H9 (cell line): ENCODE measurements around the gene BAZ1B. TPM values are rescaled to one million over a fixed set of nuclear protein-coding genes. Genes with fewer than 3 reads are reported as not detected.

Experiments used
- DNase-seq: peaks from one replicate; pipeline ENCODE4 v3.0.0-alpha.2; 2017
- H2AFZ ChIP-seq: one replicate; pipeline ENCODE4 v1.6.1; 2013; ENCODE audit warnings: mild to moderate bottlenecking, low read length, control low read depth, moderate library complexity
- H2AK5ac ChIP-seq: 2 replicates; pipeline ENCODE4 v1.6.1; 2013; ENCODE audit warnings: low read length, control low read depth, mixed read lengths; ENCODE audit not compliant: insufficient read length
- H2BK120ac ChIP-seq: one replicate; pipeline ENCODE4 v1.6.1; 2013; ENCODE audit warnings: low read depth, mild to moderate bottlenecking, low read length, control low read depth, inconsistent platforms; ENCODE audit not compliant: poor library complexity, severe bottlenecking
- H2BK12ac ChIP-seq: 2 replicates; pipeline ENCODE4 v1.6.1; 2013; ENCODE audit warnings: low read length, control low read depth, mixed read lengths, low read depth; ENCODE audit not compliant: insufficient read length
- H2BK15ac ChIP-seq: 2 replicates; pipeline ENCODE4 v1.6.1; 2013; ENCODE audit warnings: low read depth, low read length, control low read depth
- H2BK20ac ChIP-seq: one replicate; pipeline ENCODE4 v1.6.1; 2013; ENCODE audit warnings: low read depth, mild to moderate bottlenecking, low read length, control low read depth, inconsistent platforms; ENCODE audit not compliant: poor library complexity, severe bottlenecking
- H2BK5ac ChIP-seq: 2 replicates; pipeline ENCODE4 v1.6.1; 2013; ENCODE audit warnings: low read length, control low read depth, mixed read lengths; ENCODE audit not compliant: insufficient read length
- H3K14ac ChIP-seq: 2 replicates; pipeline ENCODE4 v1.6.1; 2013; ENCODE audit warnings: low read length, control low read depth; ENCODE audit not compliant: insufficient read depth
- H3K18ac ChIP-seq: 2 replicates; pipeline ENCODE4 v1.6.1; 2013; ENCODE audit warnings: low read depth, mild to moderate bottlenecking, mixed read lengths, low read length, control low read depth; ENCODE audit not compliant: insufficient read length
- H3K23ac ChIP-seq: 2 replicates; pipeline ENCODE4 v1.6.1; 2013; ENCODE audit warnings: low read length, control low read depth, mixed read lengths, low read depth; ENCODE audit not compliant: insufficient read length
- H3K23me2 ChIP-seq: 2 replicates; pipeline ENCODE4 v1.6.1; 2013; ENCODE audit warnings: low read depth, mild to moderate bottlenecking, mixed read lengths, low read length, control low read depth; ENCODE audit not compliant: insufficient read length, poor library complexity, severe bottlenecking
- H3K27ac ChIP-seq: 2 replicates; pipeline ENCODE4 v1.5.1; 2013; ENCODE audit warnings: low read length, control low read depth, mixed read lengths, low read depth; ENCODE audit not compliant: insufficient read length
- H3K27me3 ChIP-seq: 2 replicates; pipeline ENCODE4 v1.6.1; 2013; ENCODE audit warnings: low read length, control low read depth, inconsistent platforms; ENCODE audit not compliant: insufficient read depth
- H3K4ac ChIP-seq: 2 replicates; pipeline ENCODE4 v1.6.1; 2013; ENCODE audit warnings: low read depth, mild to moderate bottlenecking, control low read depth, inconsistent platforms, low read length, moderate library complexity
- H3K4me1 ChIP-seq: 2 replicates; pipeline ENCODE4 v1.6.1; 2013; ENCODE audit warnings: low read length, control low read depth, inconsistent platforms; ENCODE audit not compliant: insufficient read depth
- H3K4me2 ChIP-seq: 2 replicates; pipeline ENCODE4 v1.6.1; 2013; ENCODE audit warnings: low read length, control low read depth, mixed read lengths; ENCODE audit not compliant: insufficient read length, insufficient read depth
- H3K56ac ChIP-seq: 2 replicates; pipeline ENCODE4 v1.6.1; 2013; ENCODE audit warnings: low read depth, mild to moderate bottlenecking, mixed read lengths, low read length, control low read depth; ENCODE audit not compliant: insufficient read length
- H3K79me1 ChIP-seq: 2 replicates; pipeline ENCODE4 v1.6.1; 2013; ENCODE audit warnings: low read depth, mild to moderate bottlenecking, moderate library complexity, low read length, control low read depth, inconsistent platforms; ENCODE audit not compliant: insufficient read depth, poor library complexity, severe bottlenecking
- H3K79me2 ChIP-seq: 2 replicates; pipeline ENCODE4 v1.6.1; 2013; ENCODE audit warnings: low read length, control low read depth, inconsistent platforms; ENCODE audit not compliant: insufficient read depth
- H3K9ac ChIP-seq: 2 replicates; pipeline ENCODE4 v1.6.1; 2013; ENCODE audit warnings: low read length, control low read depth, mixed read lengths; ENCODE audit not compliant: insufficient read length; ENCODE audit errors: extremely low read depth
- H3K9me3 ChIP-seq: one replicate; pipeline ENCODE4 v1.6.1; 2013; ENCODE audit warnings: low read depth, low read length, inconsistent platforms; ENCODE audit not compliant: control insufficient read depth
- H3T11ph ChIP-seq: one replicate; pipeline ENCODE4 v1.6.1; 2013; ENCODE audit warnings: mild to moderate bottlenecking, low read length, control low read depth, inconsistent platforms
- H4K20me1 ChIP-seq: one replicate; pipeline ENCODE4 v1.6.1; 2013; ENCODE audit not compliant: control insufficient read depth, insufficient read length, insufficient read depth
- H4K5ac ChIP-seq: 2 replicates; pipeline ENCODE4 v1.6.1; 2013; ENCODE audit warnings: low read depth, mild to moderate bottlenecking, mixed read lengths, low read length, control low read depth; ENCODE audit not compliant: insufficient read length
- H4K8ac ChIP-seq: replicated peaks from 2 replicates; pipeline ENCODE4 v1.6.1; 2013; ENCODE audit warnings: low read length, control low read depth, mixed read lengths, low read depth; ENCODE audit not compliant: insufficient read length
- H4K91ac ChIP-seq: 2 replicates; pipeline ENCODE4 v1.6.1; 2013; ENCODE audit warnings: low read depth, mild to moderate bottlenecking, moderate library complexity, mixed read lengths, low read length, control low read depth; ENCODE audit not compliant: insufficient read length
- H3K27ac Mint-ChIP-seq, 3 experiments: 2 replicates in 2 of 3; 3 replicates in 1 of 3; pipeline ENCODE4 v1.8.0; 2020 to 2021; ENCODE audit warnings: mixed read lengths in 3 of 3, mild to moderate bottlenecking in 1 of 3, moderate library complexity in 1 of 3
- H3K27me3 Mint-ChIP-seq: 2 replicates; pipeline ENCODE4 v1.8.0; 2021; ENCODE audit warnings: low read depth, mild to moderate bottlenecking, moderate library complexity, mixed read lengths
- H3K36me3 Mint-ChIP-seq, 3 experiments: 2 replicates in 2 of 3; 3 replicates in 1 of 3; pipeline ENCODE4 v1.8.0; 2020 to 2021; ENCODE audit warnings: low read depth in 3 of 3, mixed read lengths in 3 of 3; ENCODE audit not compliant: insufficient read depth in 1 of 3
- H3K4me1 Mint-ChIP-seq, 2 experiments: 2 replicates each; pipeline ENCODE4 v1.8.0; 2020; ENCODE audit warnings: mixed read lengths in 2 of 2
- H3K4me3 Mint-ChIP-seq, 2 experiments: 2 replicates in 1 of 2; 3 replicates in 1 of 2; pipeline ENCODE4 v1.8.0; 2020 to 2021; ENCODE audit warnings: mild to moderate bottlenecking in 2 of 2, mixed read lengths in 2 of 2, moderate library complexity in 1 of 2
- H3K9me3 Mint-ChIP-seq, 2 experiments: 2 replicates in 1 of 2; 3 replicates in 1 of 2; pipeline ENCODE4 v1.8.0; 2020; ENCODE audit warnings: mild to moderate bottlenecking in 2 of 2, mixed read lengths in 2 of 2, moderate library complexity in 1 of 2
- CTCF ChIP-seq: fragments of 200-600 bp; sonication (generic); conservative IDR thresholded peaks from 3 replicates; pipeline ENCODE4 v1.8.0; 2021; ENCODE audit warnings: antibody characterized with exemption, mild to moderate bottlenecking
- WGBS: extraction: QIAGEN DNeasy Blood & Tissue Kit; methylation state at CpG from one replicate; pipeline ENCODE4 v1.1.7; 2013; ENCODE audit warnings: missing lambda C conversion rate, low lambda C conversion rate, mixed read lengths; ENCODE audit not compliant: insufficient read length; ENCODE audit errors: extremely low coverage; 5-methylcytosine and 5-hydroxymethylcytosine counted together
- total RNA-seq: library from RNA; stranded (reverse); gene quantifications from 2 replicates; pipeline ENCODE4 v1.2.1, GENCODE V29; 2021

BAZ1B gene
- total RNA-seq, 1 experiment from 2014 or later, result 96.4 TPM

DNA sequence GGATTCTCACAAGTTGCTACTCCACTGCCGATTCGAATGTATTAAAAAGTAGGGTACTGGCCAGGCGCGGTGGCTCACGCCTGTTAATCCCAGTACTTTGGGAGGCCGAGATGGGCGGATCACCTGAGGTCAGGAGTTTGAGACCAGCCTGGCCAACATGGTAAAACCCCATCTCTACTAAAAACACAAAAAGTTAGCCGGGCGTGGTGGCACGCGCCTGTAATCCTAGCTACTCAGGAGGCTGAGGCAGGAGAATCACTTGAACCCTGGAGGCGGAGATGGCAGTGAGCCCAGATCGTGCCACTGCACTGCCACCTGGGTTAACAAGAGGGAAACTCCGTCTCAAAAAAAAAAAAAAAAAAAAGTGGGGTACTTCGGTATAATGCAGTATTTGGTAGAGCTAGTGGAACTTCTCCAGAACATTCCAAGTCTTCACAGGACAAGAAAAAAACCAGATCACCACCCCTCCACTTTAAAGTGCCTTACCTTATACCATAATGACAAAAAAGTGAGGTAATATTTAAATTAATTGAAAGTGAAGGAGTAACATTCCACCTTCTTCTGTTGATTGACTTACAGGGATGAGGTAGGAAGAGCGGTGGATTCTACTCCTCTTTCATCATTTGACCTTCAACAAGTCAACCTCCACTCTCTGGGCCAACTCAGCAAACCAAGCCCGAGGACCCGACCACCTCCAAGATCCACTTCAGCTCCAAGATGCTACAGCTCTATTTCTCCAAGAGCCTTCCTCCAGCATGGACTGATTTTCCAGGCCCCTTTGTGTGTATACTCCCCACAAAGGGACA, 2.0 kb downstream of the BAZ1B start:
- Histone ChIP-seq H3K18ac (no peak overlapping the region), H2AFZ (no peak overlapping the region)
- WGBS, result no CpG with 5 or more reads among the region's 18 CpGs

More for the DNA sequence above, 2.0 kb downstream of the BAZ1B start:
- Histone ChIP-seq H3K23ac (no peak overlapping the region), H3K14ac (no peak overlapping the region), H3K56ac (no peak overlapping the region), H4K8ac (no peak overlapping the region), H3K27ac (no peak overlapping the region), H2AK5ac (no peak overlapping the region), H3K4me1 (no peaks in the 10 kb centered on the region), H4K91ac (no peak overlapping the region), H3K4ac (no peak overlapping the region), H3K27me3 (no peaks in the 10 kb centered on the region), H3K9ac (peak overlapping the region; percentile 57), H3K23me2 (peaks cover 14% of the 10 kb centered on the region), H4K20me1 (no peaks in the 10 kb centered on the region), H2BK120ac (no peak overlapping the region), H3K79me2 (peaks cover 51% of the 10 kb centered on the region), H3T11ph (no peak overlapping the region), H2BK20ac (no peak overlapping the region), H2BK5ac (no peak overlapping the region), H2BK15ac (no peak overlapping the region), H4K5ac (no peak overlapping the region), H3K79me1 (peaks cover 5% of the 10 kb centered on the region), H3K9me3 (no peaks in the 10 kb centered on the region), H2BK12ac (no peak overlapping the region), H3K4me2 (peak overlapping the region; percentile 94)
- peaks cover 27 to 31% of the 10 kb centered on the region in 2 experiments for H3K4me1 Mint-ChIP-seq
- H3K27me3 Mint-ChIP-seq, result no peaks in the 10 kb centered on the region
- DNase-seq, result no peak
- no peak for TF ChIP-seq CTCF
- H3K36me3 Mint-ChIP-seq, result peaks cover 27 to 52% (median 49%) of the 10 kb centered on the region in 3 experiments
- H3K4me3 Mint-ChIP-seq, result peak overlapping the region; percentile 91
- peak overlapping the region; percentile 25 to 89 (median 49); a peak in 6 of 7 replicates for H3K27ac Mint-ChIP-seq
- H3K9me3 Mint-ChIP-seq, result no peaks in the 10 kb centered on the region; a peak in 1 of 5 replicates
